Measurements from ENCODE around the gene PLA2G4B. TPM values are rescaled to one million over a fixed set of nuclear protein-coding genes. Genes with fewer than 3 reads are reported as not detected.

Gene PLA2G4B, protein sequence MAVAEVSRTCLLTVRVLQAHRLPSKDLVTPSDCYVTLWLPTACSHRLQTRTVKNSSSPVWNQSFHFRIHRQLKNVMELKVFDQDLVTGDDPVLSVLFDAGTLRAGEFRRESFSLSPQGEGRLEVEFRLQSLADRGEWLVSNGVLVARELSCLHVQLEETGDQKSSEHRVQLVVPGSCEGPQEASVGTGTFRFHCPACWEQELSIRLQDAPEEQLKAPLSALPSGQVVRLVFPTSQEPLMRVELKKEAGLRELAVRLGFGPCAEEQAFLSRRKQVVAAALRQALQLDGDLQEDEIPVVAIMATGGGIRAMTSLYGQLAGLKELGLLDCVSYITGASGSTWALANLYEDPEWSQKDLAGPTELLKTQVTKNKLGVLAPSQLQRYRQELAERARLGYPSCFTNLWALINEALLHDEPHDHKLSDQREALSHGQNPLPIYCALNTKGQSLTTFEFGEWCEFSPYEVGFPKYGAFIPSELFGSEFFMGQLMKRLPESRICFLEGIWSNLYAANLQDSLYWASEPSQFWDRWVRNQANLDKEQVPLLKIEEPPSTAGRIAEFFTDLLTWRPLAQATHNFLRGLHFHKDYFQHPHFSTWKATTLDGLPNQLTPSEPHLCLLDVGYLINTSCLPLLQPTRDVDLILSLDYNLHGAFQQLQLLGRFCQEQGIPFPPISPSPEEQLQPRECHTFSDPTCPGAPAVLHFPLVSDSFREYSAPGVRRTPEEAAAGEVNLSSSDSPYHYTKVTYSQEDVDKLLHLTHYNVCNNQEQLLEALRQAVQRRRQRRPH
- 10.7 TPM for total RNA-seq

GRCh38 chr15:41838400-41838897 lies at the start of gene PLA2G4B:
TSS of gene PLA2G4B (plus strand) at chr15:41838847. CDS start at chr15:41838914, 67 bp downstream.
- DNase-seq, result peak; percentile 77

- no peak for DNase-seq
Measured at GRCh38 chr15:41789236-41789635, 49.4 kb upstream of the PLA2G4B start.

GRCh38 chr15:41789662-41790061 lies 49.0 kb upstream of the PLA2G4B start:
- DNase-seq, result no peak

DNA sequence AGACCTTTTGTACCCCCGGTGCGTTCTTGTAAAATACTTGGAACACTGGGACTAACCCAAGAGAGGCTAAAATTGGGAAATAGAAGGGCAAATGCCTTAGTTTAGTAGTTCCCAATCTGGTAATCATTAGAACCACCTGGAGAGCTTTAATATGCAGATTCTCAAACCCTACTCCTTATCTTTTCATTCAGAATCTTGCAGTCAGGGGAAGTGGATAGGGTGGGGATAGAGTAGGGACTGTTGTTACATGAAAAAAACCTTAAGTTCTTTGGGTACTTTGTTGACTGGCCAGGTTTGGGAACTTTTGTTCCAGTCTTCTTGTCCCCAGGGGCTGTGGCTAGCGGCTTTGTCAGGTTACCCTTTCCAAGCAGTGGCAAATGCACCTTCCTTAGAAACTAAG lies 48.5 kb upstream of the PLA2G4B start:
- DNase-seq, result no peak

- DNase-seq, result no peak
Measured at GRCh38 chr15:41790756-41791546, 47.7 kb upstream of the PLA2G4B start.

DNA sequence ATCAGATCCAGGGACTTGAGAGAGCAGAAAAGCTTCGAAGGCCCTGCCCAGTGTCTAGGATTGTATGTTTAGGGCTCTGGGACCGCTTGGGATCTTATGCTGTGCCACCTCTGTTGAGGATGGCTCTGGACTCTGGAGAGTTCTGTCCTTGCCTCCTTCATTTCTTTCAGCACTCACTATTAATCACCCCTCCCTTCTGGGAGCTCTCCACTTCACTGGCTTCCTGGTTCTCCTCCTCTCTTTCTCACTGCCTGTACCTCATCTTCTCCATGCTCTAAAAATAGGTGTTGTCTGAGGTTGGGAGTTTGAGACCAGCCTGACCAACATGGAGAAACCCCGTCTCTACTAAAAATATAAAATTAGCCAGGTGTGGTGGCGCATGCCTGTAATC lies 47.1 kb upstream of the PLA2G4B start:
- no peak for DNase-seq

- peak; percentile 71 for DNase-seq
Measured at GRCh38 chr15:41792000-41792637, 46.5 kb upstream of the PLA2G4B start.

DNA sequence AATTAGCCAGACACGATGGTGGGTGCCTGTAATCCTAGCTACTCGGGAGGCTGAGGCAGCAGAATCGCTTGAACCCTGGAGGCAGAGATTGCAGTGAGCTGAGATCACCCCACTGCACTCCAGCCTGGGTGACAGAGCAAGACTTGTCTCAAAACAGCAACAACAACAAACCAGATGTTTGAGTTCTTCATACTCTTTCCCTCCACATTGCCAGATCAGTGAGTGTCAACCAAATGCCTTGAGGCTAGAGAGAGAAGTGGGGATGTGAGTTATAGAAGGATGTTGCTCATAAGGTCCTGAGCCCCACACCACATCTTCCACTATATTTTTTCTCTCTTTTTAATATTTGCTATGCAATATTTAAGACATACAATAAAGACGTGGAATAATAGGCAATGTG lies 44.6 kb upstream of the PLA2G4B start:
- DNase-seq, result no peak

DNA sequence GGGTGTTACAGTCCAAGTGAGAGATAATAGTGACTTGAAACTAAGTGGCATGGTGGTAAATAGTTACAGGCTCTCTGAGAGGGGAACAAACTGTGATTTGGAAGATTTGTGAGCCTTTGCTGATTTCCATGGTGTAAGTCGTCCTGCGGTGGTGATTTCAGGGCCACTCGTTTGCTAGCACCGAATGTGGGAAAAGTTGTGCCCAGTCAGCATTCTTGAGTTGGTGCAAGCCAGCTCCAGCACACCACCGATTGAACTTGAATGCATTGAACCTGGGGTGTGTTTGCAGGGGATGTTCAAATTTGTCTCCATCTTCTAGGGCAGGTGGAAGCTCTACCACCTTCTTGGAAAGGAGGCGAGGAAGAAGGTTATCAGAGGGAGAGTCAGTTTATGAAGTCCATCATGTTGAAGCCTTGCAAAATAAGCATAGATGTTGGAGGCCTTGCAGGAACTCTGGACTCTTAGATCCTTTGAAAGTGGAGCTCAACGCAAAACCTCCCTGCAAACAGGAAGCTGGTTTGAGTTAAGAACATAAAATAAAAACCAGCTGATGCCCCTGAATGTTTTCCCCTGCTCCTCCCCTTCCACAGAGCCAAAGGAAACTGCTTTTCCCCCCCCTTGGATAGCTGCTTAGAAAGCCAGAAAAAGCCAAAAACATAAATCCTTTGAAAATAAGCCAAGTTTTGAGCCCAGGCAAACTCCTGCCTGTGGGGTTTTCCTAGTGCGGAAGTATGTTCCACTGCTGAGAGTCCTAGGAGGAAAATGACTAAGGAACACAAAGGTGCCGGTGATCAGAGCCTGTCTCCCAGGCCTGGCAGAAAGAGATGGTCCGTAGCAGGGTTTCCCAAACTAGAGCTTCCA lies 42.4 kb upstream of the PLA2G4B start:
- DNase-seq, result peak; percentile 59

DNA sequence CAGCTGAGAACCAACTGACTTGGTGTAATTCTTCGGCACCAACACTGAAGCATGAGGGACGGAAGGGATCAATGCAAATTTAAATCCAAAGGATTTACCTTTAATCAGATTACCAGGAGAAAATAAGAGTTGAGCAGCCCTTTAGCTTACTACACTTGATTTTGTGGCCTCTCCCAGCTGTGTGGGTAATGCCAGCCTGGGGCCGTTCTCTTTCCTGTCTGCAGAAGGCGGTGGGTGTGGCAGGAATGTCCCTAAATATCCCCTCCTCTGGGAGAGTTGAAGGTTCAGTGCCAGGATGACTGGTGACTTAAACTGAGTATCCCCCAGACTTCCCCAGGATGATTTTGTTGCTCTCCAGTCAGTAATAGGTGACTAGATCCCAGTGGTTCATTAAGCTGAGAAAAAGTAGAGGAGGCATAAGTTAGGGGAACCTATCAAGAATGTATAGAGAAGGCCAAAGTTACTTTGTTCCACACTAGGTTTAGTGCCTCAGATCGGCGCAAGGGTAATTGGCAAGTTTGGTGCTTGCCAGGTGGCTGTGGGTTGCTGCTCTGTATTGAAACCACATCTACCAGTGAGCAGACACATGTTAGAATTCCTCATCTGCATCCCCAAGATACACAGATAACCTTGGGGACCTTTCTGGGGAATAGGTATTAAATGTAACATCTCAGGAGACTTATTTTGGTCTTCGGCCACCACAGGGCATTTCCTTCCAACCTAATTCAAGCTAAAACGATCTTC lies 41.3 kb upstream of the PLA2G4B start:
- no peak for DNase-seq

DNA sequence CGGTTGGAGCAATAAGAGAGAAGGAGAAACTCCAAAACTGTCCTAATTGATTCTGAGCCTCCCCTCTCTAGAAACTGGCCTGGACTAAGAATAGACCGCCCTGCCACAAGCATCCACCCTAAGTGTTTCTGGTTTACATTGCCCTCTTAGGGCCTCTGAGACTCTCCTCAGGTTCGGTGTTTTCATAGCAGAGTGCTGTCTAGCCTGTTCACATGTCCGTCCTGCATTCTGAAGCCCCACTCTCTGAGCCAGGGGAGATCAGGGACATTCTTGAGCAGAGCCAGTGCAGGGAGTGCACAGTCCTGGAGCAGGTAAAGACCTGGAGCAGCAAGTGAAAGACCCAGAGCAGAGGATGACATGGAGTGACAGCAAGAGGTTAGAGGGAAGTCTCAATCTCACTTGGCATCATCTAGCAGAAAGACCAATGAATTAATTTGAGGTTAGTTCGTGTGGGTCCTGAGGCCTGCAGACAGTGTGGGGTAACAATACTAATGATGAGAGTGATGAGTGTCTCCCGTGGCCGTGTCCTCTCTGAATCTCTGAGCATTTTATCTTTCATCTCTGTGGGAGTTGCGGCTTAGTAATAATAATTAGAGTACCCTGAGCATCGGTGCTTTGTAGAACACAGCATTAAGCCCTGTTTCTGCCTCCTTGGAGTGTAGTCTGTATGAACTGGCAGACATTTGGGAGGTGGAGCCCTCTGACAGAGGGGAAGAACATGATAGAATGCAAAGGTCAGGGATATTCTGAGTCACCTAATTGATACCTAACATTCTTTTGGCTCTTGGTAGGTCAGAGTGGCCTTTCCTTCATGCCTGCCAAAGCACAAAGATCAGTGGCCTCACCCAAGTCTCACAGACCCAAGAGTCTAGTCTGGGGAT lies 39.8 kb upstream of the PLA2G4B start:
- DNase-seq, result no peak

DNA sequence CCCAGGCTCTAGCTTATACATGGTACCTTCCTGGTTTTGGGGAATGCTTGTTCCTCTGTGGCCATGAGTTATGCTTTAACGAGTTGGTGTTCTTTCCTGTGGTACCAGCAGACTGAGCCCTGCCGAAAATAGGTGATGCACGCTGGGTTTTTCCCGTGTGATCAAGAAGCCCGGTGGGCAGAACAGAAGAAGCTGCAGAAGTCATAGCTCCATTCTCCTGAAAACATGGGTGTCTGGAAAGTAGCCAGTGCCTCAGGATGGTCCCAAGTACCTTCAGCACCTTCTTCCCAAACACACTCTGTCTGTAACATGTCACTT lies 39.2 kb upstream of the PLA2G4B start:
- DNase-seq, result no peak

- DNase-seq, result no peak
Measured at GRCh38 chr15:41801185-41801584, 37.5 kb upstream of the PLA2G4B start.

GRCh38 chr15:41801850-41802455 lies 36.7 kb upstream of the PLA2G4B start:
- no peak for DNase-seq

- DNase-seq, result peak; percentile 45
Measured at GRCh38 chr15:41804361-41804760, 34.3 kb upstream of the PLA2G4B start.

DNA sequence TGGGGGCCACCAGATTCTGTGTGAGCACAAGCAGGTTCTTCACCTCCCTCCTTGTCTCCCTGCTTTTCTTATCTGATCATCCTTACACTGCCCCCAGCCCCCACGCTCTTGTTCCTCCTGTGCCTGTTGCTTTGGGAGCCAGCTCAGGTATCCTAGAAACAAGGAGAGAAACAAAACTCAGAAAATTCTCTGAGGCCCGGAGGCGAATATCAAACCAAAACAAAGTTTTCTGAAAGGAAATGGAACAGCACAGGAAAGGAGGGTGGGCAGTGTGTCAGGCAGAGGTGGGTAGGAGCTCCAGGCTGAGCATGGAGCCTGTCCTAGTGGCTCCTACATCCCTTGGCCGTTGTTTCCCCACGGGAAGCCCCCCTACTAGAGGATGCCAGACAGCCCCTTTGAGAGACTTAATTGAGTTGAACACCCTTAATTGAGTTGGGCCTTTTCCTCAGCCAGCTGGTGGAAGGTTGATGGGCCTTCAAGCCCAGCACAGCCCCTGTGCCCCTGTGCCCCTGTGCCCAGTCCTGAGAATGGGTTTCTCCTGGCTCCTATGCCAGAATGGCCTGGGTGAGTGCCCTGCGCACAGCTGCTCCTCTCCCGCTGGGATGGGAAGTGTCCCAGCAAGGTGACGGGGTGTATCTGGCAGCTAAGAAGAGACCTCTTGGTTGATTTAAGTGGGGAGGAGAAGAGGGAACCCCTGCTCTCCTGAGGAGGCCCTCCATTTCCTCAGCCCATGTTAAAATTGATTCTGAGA lies 33.6 kb upstream of the PLA2G4B start:
- peak; percentile 50 for DNase-seq

DNA sequence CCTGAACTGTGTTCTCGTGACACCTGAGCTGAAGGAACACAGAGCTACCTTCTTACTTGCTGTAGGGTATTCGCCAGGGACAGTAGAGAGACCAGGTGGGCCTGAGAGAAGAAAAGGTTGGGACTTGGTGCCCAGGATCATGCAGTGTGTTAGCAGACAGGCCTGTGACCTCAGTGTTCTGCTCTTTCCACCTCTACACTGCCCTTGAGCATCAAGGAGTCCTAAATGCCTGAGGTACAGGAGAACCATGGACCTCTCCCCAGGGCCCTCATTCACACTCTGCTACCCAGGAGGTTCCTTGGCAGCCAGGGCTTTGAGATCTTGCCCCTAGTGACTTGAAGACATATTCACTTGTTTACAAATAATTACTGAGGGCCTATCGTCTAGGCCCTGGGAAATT lies 32.9 kb upstream of the PLA2G4B start:
- no peak for DNase-seq

Data from tongue (tissue), 2 donors.